Stomach (tissue), 4 donors: Measurements from ENCODE around the gene PKP1.

Experiments
- EP300 ChIP-seq: sonication (generic); formaldehyde crosslinking; IDR thresholded peaks from one replicate; pipeline ENCODE4 v1.6.1; 2017; ENCODE audit warnings: antibody characterized with exemption
- POLR2AphosphoS5 ChIP-seq, 3 donors: sonication (generic); formaldehyde crosslinking; IDR thresholded peaks; one replicate each; pipeline ENCODE4 v1.6.1; 2016; ENCODE audit warnings: antibody characterized with exemption in 3 of 3

GRCh38 chr1:201350361-201350725 is 67.0 kb downstream of the PKP1 start:
- no peak for TF ChIP-seq POLR2AphosphoS5 (IDR thresholded peaks at IDR 0.05)
- no peak for TF ChIP-seq EP300
